ENCODE results near the gene OR2Z1.

DNA sequence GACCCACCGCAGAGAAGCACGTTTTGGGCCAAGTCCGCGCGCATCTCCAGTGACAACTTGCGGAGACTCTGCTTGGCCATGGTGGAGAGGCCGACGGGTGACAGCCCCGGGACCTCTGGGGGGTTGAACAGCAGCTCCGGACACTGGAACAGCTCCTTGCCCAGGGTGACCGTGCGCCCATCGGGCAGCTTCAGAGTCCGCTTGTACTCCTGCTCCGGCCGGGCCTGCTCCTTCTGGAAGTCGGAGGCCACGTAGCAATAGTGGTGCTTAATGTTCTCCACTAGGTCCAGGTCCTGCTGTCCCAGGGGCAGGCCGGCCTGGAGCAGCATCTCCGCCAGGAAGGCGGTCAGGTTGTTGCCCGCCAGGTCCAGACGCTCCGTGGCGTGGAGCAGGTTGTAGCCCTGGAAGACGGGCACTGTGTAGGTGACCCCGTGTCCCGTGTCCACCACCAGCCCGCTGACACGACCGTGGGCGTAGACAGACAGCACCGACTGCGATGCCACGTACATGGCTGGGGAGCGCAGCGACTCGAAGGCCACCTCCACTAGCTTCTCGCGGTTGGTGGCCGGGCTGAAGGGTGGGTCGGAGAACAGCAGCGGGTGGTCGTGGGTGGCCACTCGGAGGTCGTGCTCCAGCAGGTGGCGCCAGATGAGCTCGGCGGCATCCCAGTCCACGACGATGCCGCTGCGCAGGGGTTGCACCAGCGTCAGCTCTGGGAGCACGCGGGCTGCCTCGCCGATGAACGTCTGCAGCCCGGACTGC lies 23.6 kb upstream of the OR2Z1 start:
- TF ChIP-seq, protein P1, sequence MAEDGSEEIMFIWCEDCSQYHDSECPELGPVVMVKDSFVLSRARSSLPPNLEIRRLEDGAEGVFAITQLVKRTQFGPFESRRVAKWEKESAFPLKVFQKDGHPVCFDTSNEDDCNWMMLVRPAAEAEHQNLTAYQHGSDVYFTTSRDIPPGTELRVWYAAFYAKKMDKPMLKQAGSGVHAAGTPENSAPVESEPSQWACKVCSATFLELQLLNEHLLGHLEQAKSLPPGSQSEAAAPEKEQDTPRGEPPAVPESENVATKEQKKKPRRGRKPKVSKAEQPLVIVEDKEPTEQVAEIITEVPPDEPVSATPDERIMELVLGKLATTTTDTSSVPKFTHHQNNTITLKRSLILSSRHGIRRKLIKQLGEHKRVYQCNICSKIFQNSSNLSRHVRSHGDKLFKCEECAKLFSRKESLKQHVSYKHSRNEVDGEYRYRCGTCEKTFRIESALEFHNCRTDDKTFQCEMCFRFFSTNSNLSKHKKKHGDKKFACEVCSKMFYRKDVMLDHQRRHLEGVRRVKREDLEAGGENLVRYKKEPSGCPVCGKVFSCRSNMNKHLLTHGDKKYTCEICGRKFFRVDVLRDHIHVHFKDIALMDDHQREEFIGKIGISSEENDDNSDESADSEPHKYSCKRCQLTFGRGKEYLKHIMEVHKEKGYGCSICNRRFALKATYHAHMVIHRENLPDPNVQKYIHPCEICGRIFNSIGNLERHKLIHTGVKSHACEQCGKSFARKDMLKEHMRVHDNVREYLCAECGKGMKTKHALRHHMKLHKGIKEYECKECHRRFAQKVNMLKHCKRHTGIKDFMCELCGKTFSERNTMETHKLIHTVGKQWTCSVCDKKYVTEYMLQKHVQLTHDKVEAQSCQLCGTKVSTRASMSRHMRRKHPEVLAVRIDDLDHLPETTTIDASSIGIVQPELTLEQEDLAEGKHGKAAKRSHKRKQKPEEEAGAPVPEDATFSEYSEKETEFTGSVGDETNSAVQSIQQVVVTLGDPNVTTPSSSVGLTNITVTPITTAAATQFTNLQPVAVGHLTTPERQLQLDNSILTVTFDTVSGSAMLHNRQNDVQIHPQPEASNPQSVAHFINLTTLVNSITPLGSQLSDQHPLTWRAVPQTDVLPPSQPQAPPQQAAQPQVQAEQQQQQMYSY (CRISPR knock-in tag; IDR thresholded peaks at IDR 0.05): no peak
- no peak for TF ChIP-seq CREB1 (CRISPR knock-in tag; IDR thresholded peaks at IDR 0.05)
